T-helper 17 cell (primary cell): ENCODE results near the gene SYNDIG1. TPM values are rescaled to one million over a fixed set of nuclear protein-coding genes. Genes with fewer than 3 reads are reported as not detected.

Experiments used
- ATAC-seq: fragments of 150-1000 bp; cut with Tn5 transposase; 2 replicates; pipeline ENCODE4 v1.10.0; 2021; ENCODE audit warnings: mild to moderate bottlenecking, moderate library complexity
- DNase-seq, 3 donors: peaks; one replicate each; pipeline versions ENCODE4 v3.0.0 to v3.0.0-alpha.2; 2020 to 2021
- H3K9me3 ChIP-seq: one replicate; pipeline ENCODE4 v1.7.0; 2013; ENCODE audit warnings: low read length, mild to moderate bottlenecking; ENCODE audit not compliant: control insufficient read depth, poor library complexity, severe bottlenecking
- H3K27ac Mint-ChIP-seq: one replicate; pipeline ENCODE4 v1.8.0; 2022; ENCODE audit warnings: mild to moderate bottlenecking, moderate library complexity, mixed read lengths
- H3K27me3 Mint-ChIP-seq: one replicate; pipeline ENCODE4 v1.8.0; 2022; ENCODE audit warnings: mixed read lengths
- H3K36me3 Mint-ChIP-seq: one replicate; pipeline ENCODE4 v1.8.0; 2022; ENCODE audit warnings: low read depth, mixed read lengths
- H3K4me1 Mint-ChIP-seq: one replicate; pipeline ENCODE4 v1.8.0; 2022; ENCODE audit warnings: mild to moderate bottlenecking, mixed read lengths
- H3K4me3 Mint-ChIP-seq: one replicate; pipeline ENCODE4 v1.8.0; 2022; ENCODE audit warnings: mild to moderate bottlenecking, moderate library complexity, mixed read lengths
- total RNA-seq, 4 donors: library from RNA in 2 of 4; stranded (reverse) in 2 of 4; gene quantifications; one replicate each; pipeline ENCODE4 v1.2.3 and lab custom pipeline; 2022 to 2026

SYNDIG1 gene
- total RNA-seq, 2 donors from 2014 or later, result not detected

DNA sequence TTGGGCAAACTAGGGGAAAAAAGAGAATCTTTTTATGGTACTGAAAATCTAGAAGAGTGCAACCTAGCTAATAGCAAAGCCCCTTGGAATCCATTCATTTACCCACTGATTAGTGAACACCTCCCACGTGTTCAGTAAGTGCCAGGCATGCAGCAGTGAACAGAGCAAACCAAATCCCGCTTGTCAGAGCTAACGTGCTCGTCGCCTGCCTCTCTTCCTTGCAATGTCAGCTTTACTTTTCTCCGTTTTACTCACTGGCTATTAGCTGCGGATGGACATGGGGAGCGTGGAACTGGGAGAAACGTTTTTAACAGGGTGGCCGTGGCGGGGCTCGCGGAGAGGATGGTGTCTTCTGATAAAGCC lies 120.4 kb downstream of the SYNDIG1 start:
- Mint-ChIP-seq H3K27me3 (peaks cover 18% of the 10 kb centered on the region), H3K4me3 (no peak overlapping the region), H3K4me1 (peaks cover 3% of the 10 kb centered on the region), H3K36me3 (peaks cover 3% of the 10 kb centered on the region), H3K27ac (no peak overlapping the region)
- H3K9me3 ChIP-seq, result no peaks in the 10 kb centered on the region
- ATAC-seq (no peak), DNase-seq (no peak)

DNA sequence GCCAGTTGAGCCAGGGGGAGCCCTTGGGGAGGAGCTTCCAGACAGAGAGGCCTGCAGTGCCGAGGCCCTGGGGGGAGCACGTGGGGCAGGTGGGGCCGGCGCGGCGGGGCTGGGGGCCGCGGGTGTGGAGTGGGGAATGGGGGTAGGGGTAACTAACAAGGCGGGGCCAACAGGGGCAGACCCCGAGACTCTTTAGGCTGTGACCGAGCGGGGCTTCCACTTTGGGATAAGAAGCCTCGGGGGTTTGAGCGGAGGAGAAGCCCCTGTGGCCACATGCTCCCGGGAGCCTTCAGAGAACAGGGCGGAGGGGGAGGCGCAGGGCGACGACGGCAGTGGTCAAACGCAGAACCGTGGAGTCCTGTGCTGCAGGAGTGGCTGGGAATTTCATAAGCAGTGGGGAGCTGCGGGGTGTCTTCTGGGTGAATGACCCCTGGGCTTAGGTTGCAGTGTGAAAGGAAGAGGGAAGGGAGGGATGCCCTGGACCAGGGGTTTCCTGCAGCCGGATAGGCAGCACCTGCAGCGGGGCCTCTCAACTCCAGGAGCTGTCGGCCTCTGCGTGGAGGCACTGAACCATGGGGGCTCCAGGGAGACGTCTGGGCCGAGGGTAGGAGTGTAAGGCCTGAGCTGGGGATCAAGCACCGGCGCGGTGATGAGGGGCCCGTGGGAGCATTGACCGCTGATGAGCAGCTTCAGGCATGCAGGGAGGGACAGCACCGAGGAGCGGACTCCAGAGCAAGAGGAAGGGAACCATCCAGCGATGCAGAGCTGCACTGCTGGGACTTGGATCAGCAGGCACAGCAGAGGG lies 121.0 kb downstream of the SYNDIG1 start:
- Mint-ChIP-seq H3K4me3 (no peak overlapping the region), H3K36me3 (peaks cover 3% of the 10 kb centered on the region), H3K4me1 (peaks cover 3% of the 10 kb centered on the region), H3K27ac (no peak overlapping the region), H3K27me3 (peaks cover 18% of the 10 kb centered on the region)
- no peak for DNase-seq
- H3K9me3 ChIP-seq, result no peaks in the 10 kb centered on the region
- no peak for ATAC-seq

DNA sequence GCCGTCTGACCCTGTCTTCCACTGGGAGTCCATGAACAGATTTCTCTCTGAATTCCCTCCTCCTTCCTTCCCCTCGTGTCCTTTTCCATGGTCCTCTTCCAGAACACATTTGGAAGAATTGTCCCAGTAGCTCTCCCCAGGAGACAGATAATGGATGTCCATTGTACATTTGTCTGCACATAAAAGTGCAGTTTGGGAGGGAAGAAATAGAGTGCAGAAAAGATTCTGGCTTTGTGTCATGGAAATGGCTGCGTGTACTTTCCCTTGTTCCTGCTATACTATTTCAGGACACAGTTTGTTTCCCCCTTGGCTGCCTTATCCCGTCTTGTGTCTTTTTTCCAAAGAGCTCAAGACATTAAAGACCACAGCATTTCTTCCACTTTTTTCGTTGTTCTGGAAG lies 127.6 kb downstream of the SYNDIG1 start:
- no peaks in the 10 kb centered on the region for H3K9me3 ChIP-seq
- DNase-seq (no peak), ATAC-seq (no peak)
- H3K27me3 Mint-ChIP-seq, result no peaks in the 10 kb centered on the region
- no peaks in the 10 kb centered on the region for H3K36me3 Mint-ChIP-seq
- no peak overlapping the region for H3K4me3 Mint-ChIP-seq
- H3K27ac Mint-ChIP-seq, result no peak overlapping the region
- H3K4me1 Mint-ChIP-seq, result no peaks in the 10 kb centered on the region

DNA sequence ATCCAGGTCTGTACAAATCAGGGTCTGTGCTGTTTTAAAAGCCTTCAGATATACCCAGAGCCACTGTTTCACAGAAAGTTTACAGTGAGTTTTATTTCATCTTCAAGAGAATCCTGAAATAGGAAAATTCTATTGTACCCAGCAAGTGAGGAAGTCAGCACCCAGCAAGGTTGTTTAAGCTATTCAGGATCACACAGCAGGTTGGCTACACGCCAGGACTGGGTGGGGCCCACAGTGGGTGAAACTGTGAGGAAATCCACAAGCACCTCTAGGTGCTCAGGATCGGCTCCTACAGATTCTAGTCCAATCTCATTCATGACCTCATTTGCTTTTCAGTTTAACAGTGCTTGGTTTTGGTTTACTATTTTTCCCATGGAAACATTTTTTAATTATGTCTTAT lies 128.9 kb downstream of the SYNDIG1 start:
- no peak overlapping the region for H3K27ac Mint-ChIP-seq
- H3K9me3 ChIP-seq, result no peaks in the 10 kb centered on the region
- no peak for DNase-seq
- H3K4me3 Mint-ChIP-seq, result no peak overlapping the region
- no peak for ATAC-seq
- H3K27me3 Mint-ChIP-seq, result peaks cover 4% of the 10 kb centered on the region
- no peaks in the 10 kb centered on the region for H3K4me1 Mint-ChIP-seq
- H3K36me3 Mint-ChIP-seq, result peaks cover 3% of the 10 kb centered on the region

DNA sequence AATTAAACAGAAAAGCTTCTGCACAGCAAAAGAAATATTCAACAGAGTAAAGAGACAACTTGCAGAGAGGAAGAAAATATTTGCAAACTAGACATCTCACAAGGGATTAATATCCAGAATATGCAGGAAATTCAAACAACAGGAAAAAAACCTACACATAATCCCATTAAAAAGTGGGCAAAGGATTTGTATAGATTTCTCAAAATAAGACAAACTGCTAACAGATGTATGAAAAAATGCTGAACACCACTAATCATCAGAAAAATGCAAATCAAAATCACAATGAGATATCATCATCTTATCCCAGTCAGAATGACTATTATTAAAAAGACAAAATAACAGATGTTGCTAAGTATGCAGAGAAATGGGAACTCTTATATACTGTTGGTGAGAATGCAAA lies 129.6 kb downstream of the SYNDIG1 start:
- H3K9me3 ChIP-seq, result no peaks in the 10 kb centered on the region
- Mint-ChIP-seq H3K27ac (no peak overlapping the region), H3K4me3 (no peak overlapping the region), H3K4me1 (no peaks in the 10 kb centered on the region), H3K27me3 (peaks cover 6% of the 10 kb centered on the region), H3K36me3 (peaks cover 3% of the 10 kb centered on the region)
- DNase-seq, result no peak
- no peak for ATAC-seq

DNA sequence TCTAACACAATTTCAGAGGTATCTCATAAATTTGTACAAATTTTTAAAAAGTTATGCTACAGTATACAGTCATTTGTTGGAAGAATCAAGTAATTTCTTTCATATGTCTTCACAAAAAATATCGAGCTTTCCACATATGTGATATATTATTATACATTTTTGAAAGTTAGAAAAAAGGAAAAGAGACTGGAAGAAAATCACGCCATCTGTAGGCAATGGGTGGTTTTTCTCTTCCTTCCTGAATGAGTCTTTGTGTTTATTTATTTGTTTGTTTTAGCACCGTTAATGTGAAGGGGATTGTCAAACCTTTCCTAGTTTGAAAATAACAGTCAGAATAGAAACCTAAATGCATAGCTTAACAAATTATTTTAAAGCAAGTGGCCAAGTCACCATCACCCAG lies 130.6 kb downstream of the SYNDIG1 start:
- Mint-ChIP-seq H3K4me1 (no peaks in the 10 kb centered on the region), H3K27me3 (peaks cover 12% of the 10 kb centered on the region), H3K4me3 (no peak overlapping the region), H3K27ac (no peak overlapping the region), H3K36me3 (peaks cover 3% of the 10 kb centered on the region)
- DNase-seq (no peak), ATAC-seq (no peak)
- H3K9me3 ChIP-seq, result no peaks in the 10 kb centered on the region

DNA sequence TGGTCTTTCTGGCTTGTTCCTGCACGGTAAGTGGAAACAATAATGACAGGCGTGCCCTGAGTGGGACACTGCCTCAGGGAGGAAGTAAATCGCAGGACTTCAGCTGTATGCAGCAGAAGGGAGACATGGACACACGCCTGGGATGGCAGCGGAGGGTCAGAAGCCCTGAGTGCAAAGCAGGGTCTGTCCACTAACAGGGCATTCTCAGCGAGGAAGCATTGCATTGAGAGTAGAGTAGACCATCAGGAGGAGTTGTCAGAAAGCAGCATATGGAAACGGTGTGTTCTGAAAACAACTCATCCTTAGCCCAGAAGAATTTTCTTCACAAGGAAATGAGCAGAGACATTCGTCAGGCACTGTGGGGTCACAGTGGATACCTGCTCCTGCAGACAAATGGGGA lies 134.0 kb downstream of the SYNDIG1 start:
- Mint-ChIP-seq H3K4me3 (no peak overlapping the region), H3K36me3 (peaks cover 3% of the 10 kb centered on the region), H3K4me1 (no peaks in the 10 kb centered on the region), H3K27ac (no peak overlapping the region), H3K27me3 (peaks cover 12% of the 10 kb centered on the region)
- ATAC-seq (no peak), DNase-seq (no peak)
- no peaks in the 10 kb centered on the region for H3K9me3 ChIP-seq

DNA sequence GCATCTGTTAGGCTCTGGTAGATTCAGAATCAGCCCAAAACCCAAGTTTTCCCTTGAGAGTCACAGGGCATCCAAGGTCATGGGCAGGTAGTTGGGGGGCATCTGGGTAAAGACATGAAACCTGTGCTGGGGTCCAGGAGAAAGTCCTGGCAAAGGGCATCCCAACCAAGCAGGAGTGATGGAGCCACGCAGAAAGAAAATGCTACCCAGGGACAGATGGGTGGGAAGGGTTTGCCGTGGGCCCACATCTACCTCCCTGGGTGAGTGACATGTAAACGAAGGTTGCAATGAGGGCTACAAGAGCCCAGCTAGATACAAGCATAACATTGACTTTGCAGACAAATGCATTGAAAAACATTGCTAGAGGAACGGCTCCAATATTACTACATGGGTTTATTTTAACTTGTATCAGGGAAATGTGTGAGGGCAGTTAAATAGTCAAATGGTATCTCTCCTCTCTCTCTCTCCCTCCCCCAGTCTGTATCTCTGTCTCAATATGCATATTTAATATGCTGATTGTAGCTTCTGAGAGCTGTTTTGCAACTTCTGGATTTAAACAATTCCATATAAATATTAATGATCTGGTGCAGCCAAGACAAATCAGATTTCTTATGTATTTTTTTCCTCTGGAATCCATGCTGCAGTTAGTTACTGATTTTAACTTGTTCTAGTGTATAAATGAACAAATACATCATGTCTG lies 135.7 kb downstream of the SYNDIG1 start:
- ATAC-seq (no peak), DNase-seq (no peak)
- no peaks in the 10 kb centered on the region for H3K9me3 ChIP-seq
- H3K27me3 Mint-ChIP-seq, result peaks cover 20% of the 10 kb centered on the region
- H3K36me3 Mint-ChIP-seq, result peaks cover 3% of the 10 kb centered on the region
- peaks cover 3% of the 10 kb centered on the region for H3K4me1 Mint-ChIP-seq
- H3K27ac Mint-ChIP-seq, result no peak overlapping the region
- no peak overlapping the region for H3K4me3 Mint-ChIP-seq

DNA sequence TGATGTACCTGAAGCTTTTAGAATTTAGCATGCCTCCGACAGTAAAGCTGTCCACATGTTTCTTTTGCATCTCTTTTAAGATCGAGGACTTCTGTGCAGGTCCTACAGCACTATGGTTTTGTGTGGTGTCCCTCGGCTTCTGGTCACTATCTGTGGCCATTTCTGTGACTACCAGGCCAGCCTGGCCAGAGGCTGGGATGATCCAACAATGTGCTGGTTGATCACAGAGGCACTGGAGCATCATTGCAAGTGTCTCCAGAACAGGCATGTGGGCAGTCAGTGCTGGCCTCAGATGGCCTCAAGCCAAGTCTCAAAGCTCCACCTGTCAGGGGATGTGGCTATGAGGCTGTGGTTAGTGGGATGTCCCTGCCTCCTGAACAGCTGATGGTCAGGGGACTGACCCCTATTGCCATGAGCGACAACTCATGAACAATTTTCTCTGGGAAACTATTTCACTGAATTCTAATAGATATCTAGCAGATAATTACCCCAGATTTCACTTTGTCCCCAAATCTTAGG lies 136.6 kb downstream of the SYNDIG1 start:
- ATAC-seq (no peak), DNase-seq (no peak)
- H3K9me3 ChIP-seq, result no peaks in the 10 kb centered on the region
- Mint-ChIP-seq H3K27me3 (peaks cover 20% of the 10 kb centered on the region), H3K27ac (no peak overlapping the region), H3K4me3 (no peak overlapping the region), H3K4me1 (peaks cover 3% of the 10 kb centered on the region), H3K36me3 (peaks cover 3% of the 10 kb centered on the region)

DNA sequence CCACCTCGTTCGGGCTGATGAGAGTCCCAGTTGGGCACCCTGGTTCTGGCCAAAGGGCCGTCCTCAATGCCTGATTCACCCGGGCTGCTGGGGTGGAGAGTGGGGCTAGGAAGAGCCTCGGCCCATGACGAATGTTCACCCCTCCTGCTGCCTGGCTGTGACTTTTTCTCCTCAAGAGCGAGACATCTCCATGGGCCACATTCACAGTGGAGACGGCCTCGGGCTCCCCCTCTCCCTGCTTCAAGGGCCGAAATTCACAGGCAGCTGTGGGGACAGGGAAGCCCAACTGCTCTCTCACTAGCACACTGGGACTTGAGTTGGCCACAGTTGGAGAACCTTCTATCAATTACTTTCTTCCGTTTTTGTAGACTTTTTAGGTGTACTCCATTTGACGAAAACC lies 138.0 kb downstream of the SYNDIG1 start:
- H3K4me1 Mint-ChIP-seq, result peaks cover 3% of the 10 kb centered on the region
- DNase-seq, result no peak
- no peaks in the 10 kb centered on the region for H3K9me3 ChIP-seq
- no peak for ATAC-seq
- peaks cover 27% of the 10 kb centered on the region for H3K27me3 Mint-ChIP-seq
- no peak overlapping the region for H3K27ac Mint-ChIP-seq
- no peak overlapping the region for H3K4me3 Mint-ChIP-seq
- H3K36me3 Mint-ChIP-seq, result peaks cover 3% of the 10 kb centered on the region

DNA sequence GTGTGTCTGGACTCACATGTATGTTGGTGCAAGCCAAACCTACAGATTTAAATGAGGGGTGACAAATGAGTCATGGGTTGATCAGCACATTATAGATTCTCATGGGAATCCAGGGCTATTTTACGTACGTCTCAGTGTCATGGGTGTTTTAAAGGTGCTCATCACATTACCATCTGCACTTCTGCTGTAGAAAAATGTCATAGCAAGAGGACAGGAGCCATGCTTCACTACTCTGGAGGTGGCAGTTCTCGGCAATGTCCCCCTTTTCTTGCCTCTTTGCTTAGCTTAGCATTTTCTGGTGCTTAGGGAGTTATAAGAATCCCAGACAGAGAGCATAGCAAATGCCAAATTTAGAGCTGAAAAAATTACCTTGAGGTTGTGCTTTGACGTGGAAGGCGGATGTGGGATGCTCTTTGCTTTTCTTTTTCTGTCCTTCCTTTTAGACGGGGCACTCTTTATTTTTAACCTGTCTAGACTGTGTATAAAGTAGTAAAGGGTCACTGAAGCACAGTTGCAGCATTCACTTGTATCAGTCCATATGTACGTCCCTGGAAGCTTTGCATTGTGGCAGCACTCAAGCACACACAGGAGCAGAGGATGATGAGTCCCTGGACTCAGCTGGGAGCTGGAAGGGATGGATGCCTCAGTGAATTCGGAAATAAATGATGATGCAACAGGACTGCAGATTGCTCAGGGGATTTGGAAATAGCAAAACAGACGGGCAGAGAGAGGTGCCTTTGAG lies 139.7 kb downstream of the SYNDIG1 start:
- H3K4me1 Mint-ChIP-seq, result peaks cover 3% of the 10 kb centered on the region
- no peaks in the 10 kb centered on the region for H3K9me3 ChIP-seq
- DNase-seq (no peak), ATAC-seq (no peak)
- H3K27ac Mint-ChIP-seq, result no peak overlapping the region
- no peaks in the 10 kb centered on the region for H3K36me3 Mint-ChIP-seq
- H3K27me3 Mint-ChIP-seq, result peaks cover 33% of the 10 kb centered on the region
- H3K4me3 Mint-ChIP-seq, result no peak overlapping the region

DNA sequence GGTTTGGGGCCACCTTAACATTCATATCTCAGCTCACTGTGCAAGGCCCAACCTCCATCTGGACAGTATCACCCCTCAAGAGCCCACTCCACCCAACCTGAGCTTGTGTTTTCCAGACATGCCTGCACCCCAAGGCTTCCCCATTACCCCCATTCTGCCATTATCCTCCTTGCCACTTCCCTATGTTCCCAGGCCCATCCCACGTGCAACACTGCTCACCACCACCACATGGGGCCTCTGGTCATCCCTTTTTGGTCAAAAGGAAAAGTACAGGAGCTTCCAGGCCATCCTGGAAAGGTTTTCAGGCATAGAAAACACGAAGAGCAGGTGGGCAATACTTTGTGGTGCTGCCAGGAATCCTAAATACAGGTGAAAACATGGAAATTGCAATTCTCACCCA lies 140.3 kb downstream of the SYNDIG1 start:
- peaks cover 30% of the 10 kb centered on the region for H3K27me3 Mint-ChIP-seq
- ATAC-seq (no peak), DNase-seq (no peak)
- H3K36me3 Mint-ChIP-seq, result no peaks in the 10 kb centered on the region
- H3K27ac Mint-ChIP-seq, result no peak overlapping the region
- H3K9me3 ChIP-seq, result no peaks in the 10 kb centered on the region
- peaks cover 3% of the 10 kb centered on the region for H3K4me1 Mint-ChIP-seq
- H3K4me3 Mint-ChIP-seq, result no peak overlapping the region

DNA sequence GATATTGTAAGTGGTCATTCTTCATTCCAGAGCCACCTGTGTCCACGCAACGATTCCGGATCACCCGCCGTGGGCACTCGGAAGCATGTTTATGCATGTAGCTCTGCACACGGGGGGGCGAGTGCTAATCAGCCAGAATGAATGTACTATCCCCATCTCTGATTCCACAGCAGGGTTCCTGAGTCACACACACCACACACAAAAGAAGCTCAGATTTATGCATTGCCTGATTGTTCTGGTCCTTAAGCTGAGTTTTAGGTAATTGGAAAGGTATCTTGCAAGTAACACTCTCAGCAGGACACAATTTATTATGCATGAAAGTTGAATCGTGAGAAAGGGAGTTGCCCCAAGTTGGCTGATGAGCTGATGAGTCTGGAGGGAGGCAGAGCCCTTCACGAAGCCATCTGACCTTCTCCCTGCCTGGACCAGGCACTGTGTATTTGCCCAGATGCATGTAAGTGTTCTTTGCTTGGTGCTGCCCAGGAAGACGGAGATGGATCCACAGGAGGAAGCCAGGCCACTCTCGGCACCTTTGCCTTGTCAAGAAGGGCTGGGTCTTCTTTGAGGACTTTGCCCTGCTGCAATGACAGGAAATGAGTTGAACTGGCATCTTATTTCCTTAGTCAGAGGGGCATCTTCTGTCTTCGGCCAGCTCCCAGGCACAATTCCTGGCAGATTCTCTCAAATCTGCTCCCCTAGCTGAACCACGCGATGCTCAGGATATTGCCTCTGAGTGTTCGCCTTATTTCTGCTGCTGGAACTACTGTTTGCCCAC lies 141.1 kb downstream of the SYNDIG1 start:
- H3K9me3 ChIP-seq, result no peaks in the 10 kb centered on the region
- Mint-ChIP-seq H3K27me3 (peaks cover 28% of the 10 kb centered on the region), H3K36me3 (no peaks in the 10 kb centered on the region), H3K27ac (no peak overlapping the region), H3K4me1 (peaks cover 3% of the 10 kb centered on the region), H3K4me3 (no peak overlapping the region)
- no peak for ATAC-seq
- no peak for DNase-seq
